ENCODE data around the gene LZTS2. TPM values are rescaled to one million over a fixed set of nuclear protein-coding genes. Genes with fewer than 3 reads are reported as not detected.

The LZTS2 gene
- total and polyA plus RNA-seq, 2 experiments from 2014 or later = 73.6 to 90.7 TPM

- Histone ChIP-seq H3K4me3 (no peak overlapping the region), H2AFZ (no peak overlapping the region), H3K4me1 (ENCODE audit: insufficient read depth) (peaks cover under 1% of the 10 kb centered on the region), H3K4me2 (no peak overlapping the region), H3K9me2 (replicated peaks; ENCODE audit: insufficient read depth) (no peaks in the 10 kb centered on the region), H3K79me2 (no peaks in the 10 kb centered on the region), H3K27ac (no peak overlapping the region), H3K27me3 (no peaks in the 10 kb centered on the region), H3K36me3 (replicated peaks; ENCODE audit: insufficient read depth, low read depth) (no peaks in the 10 kb centered on the region), H3K9me3 (ENCODE audit: low read depth) (no peaks in the 10 kb centered on the region), H4K20me1 (ENCODE audit: insufficient read depth, poor library complexity, severe bottlenecking) (no peaks in the 10 kb centered on the region)
- 92% methylated on average over 2 of the region's 2 CpGs for WGBS (ENCODE audit: low lambda C conversion rate, missing lambda C conversion rate)
- TF ChIP-seq EZH2 (IDR thresholded peaks at IDR 0.05; ENCODE audit: borderline replicate concordance) = no peak
- no peak for TF ChIP-seq CTCF (IDR thresholded peaks at IDR 0.05; ENCODE audit: poor library complexity)
- no peak for TF ChIP-seq EZH2phosphoT487 (IDR thresholded peaks at IDR 0.05; ENCODE audit: low read depth, severe bottlenecking, unreplicated experiment)
- DNase-seq (ENCODE audit: low spot score) = no peak
Observed at GRCh38 chr10:100980311-100980710, 19.3 kb upstream of the LZTS2 start.

GRCh38 chr10:100980711-100981110, 18.9 kb upstream of the LZTS2 start:
- no peaks in the 10 kb centered on the region for H3K36me3 ChIP-seq (replicated peaks; ENCODE audit: insufficient read depth, low read depth)
- H3K4me2 ChIP-seq = no peak overlapping the region
- H3K4me1 ChIP-seq (ENCODE audit: insufficient read depth) = peaks cover 4% of the 10 kb centered on the region
- no peaks in the 10 kb centered on the region for H3K79me2 ChIP-seq
- no peak for DNase-seq (ENCODE audit: low spot score)
- no peaks in the 10 kb centered on the region for H3K27me3 ChIP-seq
- H3K4me3 ChIP-seq = no peak overlapping the region
- WGBS (ENCODE audit: low lambda C conversion rate, missing lambda C conversion rate) = 97% methylated on average over 7 of the region's 7 CpGs
- no peaks in the 10 kb centered on the region for H3K9me2 ChIP-seq (replicated peaks; ENCODE audit: insufficient read depth)
- H4K20me1 ChIP-seq (ENCODE audit: insufficient read depth, poor library complexity, severe bottlenecking) = no peaks in the 10 kb centered on the region
- no peak overlapping the region for H2AFZ ChIP-seq
- TF ChIP-seq CTCF (IDR thresholded peaks at IDR 0.05; ENCODE audit: poor library complexity) (no peak), EZH2 (IDR thresholded peaks at IDR 0.05; ENCODE audit: borderline replicate concordance) (no peak), EZH2phosphoT487 (IDR thresholded peaks at IDR 0.05; ENCODE audit: low read depth, severe bottlenecking, unreplicated experiment) (no peak)
- H3K9me3 ChIP-seq (ENCODE audit: low read depth) = no peaks in the 10 kb centered on the region
- no peak overlapping the region for H3K27ac ChIP-seq

DNA sequence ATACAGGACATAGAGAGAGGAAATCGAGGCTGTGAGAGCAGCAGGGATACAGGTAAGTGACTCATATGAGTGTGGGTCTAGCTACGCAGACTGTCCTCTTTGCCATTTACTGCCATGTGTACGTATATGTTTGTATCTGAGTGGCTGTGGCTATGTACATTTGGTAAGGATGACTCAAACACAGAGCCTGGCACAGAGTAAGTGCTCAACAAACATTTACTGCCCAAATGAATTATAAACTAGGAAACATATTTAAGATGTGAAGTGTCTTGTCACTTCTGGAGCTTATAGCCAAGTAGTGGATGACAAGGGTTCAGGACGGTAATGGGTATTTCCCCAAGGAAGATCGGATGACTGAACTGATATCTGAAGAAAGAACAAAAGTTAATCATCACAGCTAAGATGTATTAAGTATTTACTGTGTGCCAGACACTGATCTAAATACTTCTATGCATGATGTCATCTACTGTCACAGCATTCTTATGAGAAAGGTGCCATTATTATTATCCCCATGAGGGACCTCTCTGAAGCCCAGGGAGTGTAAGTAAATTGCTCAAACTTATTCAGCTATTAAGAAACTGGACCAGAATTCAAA, 18.3 kb upstream of the LZTS2 start:
- Histone ChIP-seq H3K4me1 (ENCODE audit: insufficient read depth) (peaks cover 9% of the 10 kb centered on the region), H3K4me2 (no peak overlapping the region), H2AFZ (no peak overlapping the region), H3K36me3 (replicated peaks; ENCODE audit: insufficient read depth, low read depth) (no peaks in the 10 kb centered on the region), H3K9me3 (ENCODE audit: low read depth) (no peaks in the 10 kb centered on the region), H4K20me1 (ENCODE audit: insufficient read depth, poor library complexity, severe bottlenecking) (no peaks in the 10 kb centered on the region), H3K27ac (no peak overlapping the region), H3K27me3 (no peaks in the 10 kb centered on the region), H3K9me2 (replicated peaks; ENCODE audit: insufficient read depth) (no peaks in the 10 kb centered on the region), H3K4me3 (no peak overlapping the region), H3K79me2 (peaks cover 5% of the 10 kb centered on the region)
- 95% methylated on average over 5 of the region's 5 CpGs for WGBS (ENCODE audit: low lambda C conversion rate, missing lambda C conversion rate)
- TF ChIP-seq CTCF (IDR thresholded peaks at IDR 0.05; ENCODE audit: poor library complexity) = no peak
- DNase-seq (ENCODE audit: low spot score) = no peak

Measured in hepatocyte (in vitro differentiated cells).